NCI-H2029 (cell line): ENCODE measurements around the gene TARS1.

ENCODE experiments used
- DNase-seq: peaks from one replicate; lab custom pipeline; 2025; lab: John Stamatoyannopoulos, UW

The TARS1 gene

GRCh38 chr5:33439905-33440481 lies 772 bp upstream of the TARS1 start:
- DNase-seq = no peak

- peak; percentile 2 for DNase-seq
Observed at GRCh38 chr5:33441241-33442177, 744 bp downstream of the TARS1 start.

- DNase-seq = no peak
Observed at GRCh38 chr5:33444542-33444941, 3.8 kb downstream of the TARS1 start.

GRCh38 chr5:33445798-33446197 lies 5.0 kb downstream of the TARS1 start:
- no peak for DNase-seq

- DNase-seq = no peak
Observed at GRCh38 chr5:33448118-33448517, 7.4 kb downstream of the TARS1 start.

GRCh38 chr5:33457126-33457525 lies 16.4 kb downstream of the TARS1 start:
- no peak for DNase-seq

- DNase-seq = no peak
Observed at GRCh38 chr5:33457817-33458216, 17.1 kb downstream of the TARS1 start.

GRCh38 chr5:33460210-33460609 lies 19.4 kb downstream of the TARS1 start:
- DNase-seq = no peak

- DNase-seq = no peak
Observed at GRCh38 chr5:33462456-33462855, 21.7 kb downstream of the TARS1 start.

GRCh38 chr5:33465120-33465519 lies 24.4 kb downstream of the TARS1 start:
- DNase-seq = no peak

GRCh38 chr5:33468775-33469435 lies 28.1 kb downstream of the TARS1 start:
- DNase-seq = no peak

GRCh38 chr5:33470544-33470943 lies 29.8 kb downstream of the TARS1 start:
- no peak for DNase-seq

GRCh38 chr5:33472805-33473409 lies 32.1 kb downstream of the TARS1 start:
- no peak for DNase-seq

GRCh38 chr5:33474004-33474403 lies 33.2 kb downstream of the TARS1 start:
- no peak for DNase-seq

- no peak for DNase-seq
Observed at GRCh38 chr5:33474931-33475499, 34.2 kb downstream of the TARS1 start.

GRCh38 chr5:33475706-33476105 lies 34.9 kb downstream of the TARS1 start:
- DNase-seq = no peak

- DNase-seq = no peak
Observed at GRCh38 chr5:33476992-33477391, 36.2 kb downstream of the TARS1 start.

GRCh38 chr5:33477816-33478215 lies 37.1 kb downstream of the TARS1 start:
- DNase-seq = no peak

GRCh38 chr5:33479311-33479710 lies 38.5 kb downstream of the TARS1 start:
- DNase-seq = no peak

GRCh38 chr5:33480876-33481275 lies 40.1 kb downstream of the TARS1 start:
- no peak for DNase-seq

- no peak for DNase-seq
Observed at GRCh38 chr5:33482335-33482734, 41.6 kb downstream of the TARS1 start.

- DNase-seq = no peak
Observed at GRCh38 chr5:33487236-33487635, 46.5 kb downstream of the TARS1 start.
